HG03354 (cell line): Measurements from ENCODE around the gene PRMT7.

Source experiments
- ATAC-seq: cut with Tn5 transposase; IDR thresholded peaks from one replicate; pipeline ENCODE4 v1.9.1; 2021; ENCODE audit warnings: mild to moderate bottlenecking; ENCODE audit not compliant: unreplicated experiment, poor library complexity, severe bottlenecking

Gene PRMT7

GRCh38 chr16:68384288-68385161 is 73.7 kb downstream of the PRMT7 start:
- ATAC-seq, result no peak

- no peak for ATAC-seq
These were observed 74.6 kb downstream of the PRMT7 start for GRCh38 chr16:68385371-68385770.

GRCh38 chr16:68386628-68387027 is 75.8 kb downstream of the PRMT7 start:
- ATAC-seq, result no peak

GRCh38 chr16:68387301-68387700 is 76.5 kb downstream of the PRMT7 start:
- ATAC-seq, result no peak

- no peak for ATAC-seq
These were observed 77.3 kb downstream of the PRMT7 start for GRCh38 chr16:68388124-68388523.

- ATAC-seq, result no peak
These were observed 78.2 kb downstream of the PRMT7 start for GRCh38 chr16:68389006-68389405.

- no peak for ATAC-seq
These were observed 79.0 kb downstream of the PRMT7 start for GRCh38 chr16:68389750-68390371.

GRCh38 chr16:68393333-68393732 is 82.5 kb downstream of the PRMT7 start:
- no peak for ATAC-seq

GRCh38 chr16:68395167-68395786 is 84.5 kb downstream of the PRMT7 start:
- ATAC-seq, result no peak

GRCh38 chr16:68395815-68396214 is 85.0 kb downstream of the PRMT7 start:
- ATAC-seq, result no peak

GRCh38 chr16:68396481-68396880 is 85.7 kb downstream of the PRMT7 start:
- ATAC-seq, result no peak

- no peak for ATAC-seq
These were observed 86.9 kb downstream of the PRMT7 start for GRCh38 chr16:68397710-68398201.

GRCh38 chr16:68399456-68399855 is 88.6 kb downstream of the PRMT7 start:
- ATAC-seq, result no peak

GRCh38 chr16:68400083-68400923 is 89.5 kb downstream of the PRMT7 start:
- ATAC-seq, result no peak

GRCh38 chr16:68400924-68401460 is 90.2 kb downstream of the PRMT7 start:
- ATAC-seq, result no peak

- no peak for ATAC-seq
These were observed 91.3 kb downstream of the PRMT7 start for GRCh38 chr16:68401871-68402747.

- no peak for ATAC-seq
These were observed 91.9 kb downstream of the PRMT7 start for GRCh38 chr16:68402748-68403040.

GRCh38 chr16:68403177-68403576 is 92.4 kb downstream of the PRMT7 start:
- no peak for ATAC-seq

GRCh38 chr16:68403704-68404103 is 92.9 kb downstream of the PRMT7 start:
- no peak for ATAC-seq
